H9 (cell line): ENCODE measurements around the gene FGF12. TPM values are rescaled to one million over a fixed set of nuclear protein-coding genes. Genes with fewer than 3 reads are reported as not detected.
A peak's percentile ranks its signal among the peaks of the same experiment; 100 is the strongest.

Experiments
- DNase-seq: peaks from one replicate; pipeline ENCODE4 v3.0.0-alpha.2; 2017
- H2AFZ ChIP-seq: one replicate; pipeline ENCODE4 v1.6.1; 2013; ENCODE audit warnings: mild to moderate bottlenecking, low read length, control low read depth, moderate library complexity
- H2AK5ac ChIP-seq: 2 replicates; pipeline ENCODE4 v1.6.1; 2013; ENCODE audit warnings: low read length, control low read depth, mixed read lengths; ENCODE audit not compliant: insufficient read length
- H2BK120ac ChIP-seq: one replicate; pipeline ENCODE4 v1.6.1; 2013; ENCODE audit warnings: low read depth, mild to moderate bottlenecking, low read length, control low read depth, inconsistent platforms; ENCODE audit not compliant: poor library complexity, severe bottlenecking
- H2BK12ac ChIP-seq: 2 replicates; pipeline ENCODE4 v1.6.1; 2013; ENCODE audit warnings: low read length, control low read depth, mixed read lengths, low read depth; ENCODE audit not compliant: insufficient read length
- H2BK15ac ChIP-seq: 2 replicates; pipeline ENCODE4 v1.6.1; 2013; ENCODE audit warnings: low read depth, low read length, control low read depth
- H2BK20ac ChIP-seq: one replicate; pipeline ENCODE4 v1.6.1; 2013; ENCODE audit warnings: low read depth, mild to moderate bottlenecking, low read length, control low read depth, inconsistent platforms; ENCODE audit not compliant: poor library complexity, severe bottlenecking
- H2BK5ac ChIP-seq: 2 replicates; pipeline ENCODE4 v1.6.1; 2013; ENCODE audit warnings: low read length, control low read depth, mixed read lengths; ENCODE audit not compliant: insufficient read length
- H3K14ac ChIP-seq: 2 replicates; pipeline ENCODE4 v1.6.1; 2013; ENCODE audit warnings: low read length, control low read depth; ENCODE audit not compliant: insufficient read depth
- H3K18ac ChIP-seq: 2 replicates; pipeline ENCODE4 v1.6.1; 2013; ENCODE audit warnings: low read depth, mild to moderate bottlenecking, mixed read lengths, low read length, control low read depth; ENCODE audit not compliant: insufficient read length
- H3K23ac ChIP-seq: 2 replicates; pipeline ENCODE4 v1.6.1; 2013; ENCODE audit warnings: low read length, control low read depth, mixed read lengths, low read depth; ENCODE audit not compliant: insufficient read length
- H3K23me2 ChIP-seq: 2 replicates; pipeline ENCODE4 v1.6.1; 2013; ENCODE audit warnings: low read depth, mild to moderate bottlenecking, mixed read lengths, low read length, control low read depth; ENCODE audit not compliant: insufficient read length, poor library complexity, severe bottlenecking
- H3K27ac ChIP-seq: 2 replicates; pipeline ENCODE4 v1.5.1; 2013; ENCODE audit warnings: low read length, control low read depth, mixed read lengths, low read depth; ENCODE audit not compliant: insufficient read length
- H3K27me3 ChIP-seq: 2 replicates; pipeline ENCODE4 v1.6.1; 2013; ENCODE audit warnings: low read length, control low read depth, inconsistent platforms; ENCODE audit not compliant: insufficient read depth
- H3K4ac ChIP-seq: 2 replicates; pipeline ENCODE4 v1.6.1; 2013; ENCODE audit warnings: low read depth, mild to moderate bottlenecking, control low read depth, inconsistent platforms, low read length, moderate library complexity
- H3K4me1 ChIP-seq: 2 replicates; pipeline ENCODE4 v1.6.1; 2013; ENCODE audit warnings: low read length, control low read depth, inconsistent platforms; ENCODE audit not compliant: insufficient read depth
- H3K4me2 ChIP-seq: 2 replicates; pipeline ENCODE4 v1.6.1; 2013; ENCODE audit warnings: low read length, control low read depth, mixed read lengths; ENCODE audit not compliant: insufficient read length, insufficient read depth
- H3K56ac ChIP-seq: 2 replicates; pipeline ENCODE4 v1.6.1; 2013; ENCODE audit warnings: low read depth, mild to moderate bottlenecking, mixed read lengths, low read length, control low read depth; ENCODE audit not compliant: insufficient read length
- H3K79me1 ChIP-seq: 2 replicates; pipeline ENCODE4 v1.6.1; 2013; ENCODE audit warnings: low read depth, mild to moderate bottlenecking, moderate library complexity, low read length, control low read depth, inconsistent platforms; ENCODE audit not compliant: insufficient read depth, poor library complexity, severe bottlenecking
- H3K79me2 ChIP-seq: 2 replicates; pipeline ENCODE4 v1.6.1; 2013; ENCODE audit warnings: low read length, control low read depth, inconsistent platforms; ENCODE audit not compliant: insufficient read depth
- H3K9ac ChIP-seq: 2 replicates; pipeline ENCODE4 v1.6.1; 2013; ENCODE audit warnings: low read length, control low read depth, mixed read lengths; ENCODE audit not compliant: insufficient read length; ENCODE audit errors: extremely low read depth
- H3K9me3 ChIP-seq: one replicate; pipeline ENCODE4 v1.6.1; 2013; ENCODE audit warnings: low read depth, low read length, inconsistent platforms; ENCODE audit not compliant: control insufficient read depth
- H3T11ph ChIP-seq: one replicate; pipeline ENCODE4 v1.6.1; 2013; ENCODE audit warnings: mild to moderate bottlenecking, low read length, control low read depth, inconsistent platforms
- H4K20me1 ChIP-seq: one replicate; pipeline ENCODE4 v1.6.1; 2013; ENCODE audit not compliant: control insufficient read depth, insufficient read length, insufficient read depth
- H4K5ac ChIP-seq: 2 replicates; pipeline ENCODE4 v1.6.1; 2013; ENCODE audit warnings: low read depth, mild to moderate bottlenecking, mixed read lengths, low read length, control low read depth; ENCODE audit not compliant: insufficient read length
- H4K8ac ChIP-seq: replicated peaks from 2 replicates; pipeline ENCODE4 v1.6.1; 2013; ENCODE audit warnings: low read length, control low read depth, mixed read lengths, low read depth; ENCODE audit not compliant: insufficient read length
- H4K91ac ChIP-seq: 2 replicates; pipeline ENCODE4 v1.6.1; 2013; ENCODE audit warnings: low read depth, mild to moderate bottlenecking, moderate library complexity, mixed read lengths, low read length, control low read depth; ENCODE audit not compliant: insufficient read length
- H3K27ac Mint-ChIP-seq, 3 experiments: 2 replicates in 2 of 3; 3 replicates in 1 of 3; pipeline ENCODE4 v1.8.0; 2020 to 2021; ENCODE audit warnings: mixed read lengths in 3 of 3, mild to moderate bottlenecking in 1 of 3, moderate library complexity in 1 of 3
- H3K27me3 Mint-ChIP-seq: 2 replicates; pipeline ENCODE4 v1.8.0; 2021; ENCODE audit warnings: low read depth, mild to moderate bottlenecking, moderate library complexity, mixed read lengths
- H3K36me3 Mint-ChIP-seq, 3 experiments: 2 replicates in 2 of 3; 3 replicates in 1 of 3; pipeline ENCODE4 v1.8.0; 2020 to 2021; ENCODE audit warnings: low read depth in 3 of 3, mixed read lengths in 3 of 3; ENCODE audit not compliant: insufficient read depth in 1 of 3
- H3K4me1 Mint-ChIP-seq, 2 experiments: 2 replicates each; pipeline ENCODE4 v1.8.0; 2020; ENCODE audit warnings: mixed read lengths in 2 of 2
- H3K4me3 Mint-ChIP-seq, 2 experiments: 2 replicates in 1 of 2; 3 replicates in 1 of 2; pipeline ENCODE4 v1.8.0; 2020 to 2021; ENCODE audit warnings: mild to moderate bottlenecking in 2 of 2, mixed read lengths in 2 of 2, moderate library complexity in 1 of 2
- H3K9me3 Mint-ChIP-seq, 2 experiments: 2 replicates in 1 of 2; 3 replicates in 1 of 2; pipeline ENCODE4 v1.8.0; 2020; ENCODE audit warnings: mild to moderate bottlenecking in 2 of 2, mixed read lengths in 2 of 2, moderate library complexity in 1 of 2
- CTCF ChIP-seq: fragments of 200-600 bp; sonication (generic); conservative IDR thresholded peaks from 3 replicates; pipeline ENCODE4 v1.8.0; 2021; ENCODE audit warnings: antibody characterized with exemption, mild to moderate bottlenecking
- WGBS: extraction: QIAGEN DNeasy Blood & Tissue Kit; methylation state at CpG from one replicate; pipeline ENCODE4 v1.1.7; 2013; ENCODE audit warnings: missing lambda C conversion rate, low lambda C conversion rate, mixed read lengths; ENCODE audit not compliant: insufficient read length; ENCODE audit errors: extremely low coverage; 5-methylcytosine and 5-hydroxymethylcytosine counted together
- total RNA-seq: library from RNA; stranded (reverse); gene quantifications from 2 replicates; pipeline ENCODE4 v1.2.1, GENCODE V29; 2021

Gene FGF12
- total RNA-seq, 1 experiment from 2014 or later = 5.6 TPM

- peaks cover 2 to 4% of the 10 kb centered on the region in 2 experiments; a peak in 2 of 4 replicates for H3K4me1 Mint-ChIP-seq
Observed at GRCh38 chr3:192129586-192129985, 597.8 kb downstream of the FGF12 start.

More at GRCh38 chr3:192129586-192129985, 597.8 kb downstream of the FGF12 start:
- no peak overlapping the region for H2BK20ac ChIP-seq
- H4K20me1 ChIP-seq = no peaks in the 10 kb centered on the region
- H3K4ac ChIP-seq = no peak overlapping the region
- no peak overlapping the region for H2AFZ ChIP-seq
- H3K23me2 ChIP-seq = no peaks in the 10 kb centered on the region
- DNase-seq = no peak
- no peak overlapping the region for H3K27ac ChIP-seq
- Mint-ChIP-seq H3K9me3 (peaks cover 0 to 7% of the 10 kb centered on the region in 2 experiments; a peak in 2 of 5 replicates), H3K36me3 (peaks cover 0 to 7% (median 0%) of the 10 kb centered on the region in 3 experiments; a peak in 2 of 7 replicates), H3K27me3 (no peaks in the 10 kb centered on the region), H3K4me3 (no peak overlapping the region), H3K27ac (peak overlapping the region in 1 of 3 experiments; percentile 40; a peak in 1 of 7 replicates)
- no peak overlapping the region for H3K4me2 ChIP-seq
- H2AK5ac ChIP-seq = no peak overlapping the region
- H3K9ac ChIP-seq = no peak overlapping the region
- no peak overlapping the region for H4K91ac ChIP-seq
- no peak overlapping the region for H3K23ac ChIP-seq
- H3K9me3 ChIP-seq = no peaks in the 10 kb centered on the region
- no peak for TF ChIP-seq CTCF
- no peak overlapping the region for H3K18ac ChIP-seq
- H2BK12ac ChIP-seq = no peak overlapping the region
- no CpG with 5 or more reads among the region's 1 CpG for WGBS
- H3K27me3 ChIP-seq = no peaks in the 10 kb centered on the region
- H2BK15ac ChIP-seq = no peak overlapping the region
- H2BK5ac ChIP-seq = no peak overlapping the region
- H3K14ac ChIP-seq = no peak overlapping the region
- no peak overlapping the region for H4K8ac ChIP-seq
- H3K56ac ChIP-seq = no peak overlapping the region
- H3K79me1 ChIP-seq = no peaks in the 10 kb centered on the region
- H2BK120ac ChIP-seq = no peak overlapping the region
- H3K4me1 ChIP-seq = no peaks in the 10 kb centered on the region
- no peaks in the 10 kb centered on the region for H3K79me2 ChIP-seq
- H4K5ac ChIP-seq = no peak overlapping the region
- H3T11ph ChIP-seq = no peak overlapping the region
